GM12875 (cell line): Measurements from ENCODE around the gene COL23A1.

ENCODE experiments used
- H3K4me3 ChIP-seq: one replicate; pipeline ENCODE4 v1.5.1; 2011; ENCODE audit warnings: low read depth, low read length, control low read depth
- TF ChIP-seq, protein P1 (sequence below): IDR thresholded peaks from 2 replicates; pipeline ENCODE4 v1.5.1; 2011; ENCODE audit warnings: low read depth, mild to moderate bottlenecking, control low read depth, inconsistent platforms, low read length, moderate library complexity, borderline replicate concordance; ENCODE audit not compliant: insufficient read depth

COL23A1 gene

DNA sequence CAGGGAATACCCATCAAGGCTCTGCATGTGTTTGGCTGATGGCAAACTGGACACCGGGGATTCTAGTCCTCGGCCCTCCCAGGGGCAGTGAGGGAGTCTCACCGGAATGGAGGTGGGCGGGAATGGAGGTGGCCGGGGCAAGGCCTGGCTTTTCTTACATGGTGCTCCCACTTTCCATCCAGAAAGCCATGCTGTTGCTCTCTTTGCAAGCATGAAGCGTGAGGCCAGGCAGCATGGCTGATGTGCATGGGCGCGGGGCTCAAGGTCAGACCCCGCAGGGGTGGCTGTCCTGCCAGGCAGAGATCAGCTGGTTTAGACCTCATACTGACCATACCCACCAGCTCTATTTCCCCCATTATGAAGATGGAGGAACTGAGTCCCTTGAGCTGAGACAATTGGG, 249.6 kb downstream of the COL23A1 start:
- TF ChIP-seq, protein P1, sequence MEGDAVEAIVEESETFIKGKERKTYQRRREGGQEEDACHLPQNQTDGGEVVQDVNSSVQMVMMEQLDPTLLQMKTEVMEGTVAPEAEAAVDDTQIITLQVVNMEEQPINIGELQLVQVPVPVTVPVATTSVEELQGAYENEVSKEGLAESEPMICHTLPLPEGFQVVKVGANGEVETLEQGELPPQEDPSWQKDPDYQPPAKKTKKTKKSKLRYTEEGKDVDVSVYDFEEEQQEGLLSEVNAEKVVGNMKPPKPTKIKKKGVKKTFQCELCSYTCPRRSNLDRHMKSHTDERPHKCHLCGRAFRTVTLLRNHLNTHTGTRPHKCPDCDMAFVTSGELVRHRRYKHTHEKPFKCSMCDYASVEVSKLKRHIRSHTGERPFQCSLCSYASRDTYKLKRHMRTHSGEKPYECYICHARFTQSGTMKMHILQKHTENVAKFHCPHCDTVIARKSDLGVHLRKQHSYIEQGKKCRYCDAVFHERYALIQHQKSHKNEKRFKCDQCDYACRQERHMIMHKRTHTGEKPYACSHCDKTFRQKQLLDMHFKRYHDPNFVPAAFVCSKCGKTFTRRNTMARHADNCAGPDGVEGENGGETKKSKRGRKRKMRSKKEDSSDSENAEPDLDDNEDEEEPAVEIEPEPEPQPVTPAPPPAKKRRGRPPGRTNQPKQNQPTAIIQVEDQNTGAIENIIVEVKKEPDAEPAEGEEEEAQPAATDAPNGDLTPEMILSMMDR: no peak
- no peak overlapping the region for H3K4me3 ChIP-seq

DNA sequence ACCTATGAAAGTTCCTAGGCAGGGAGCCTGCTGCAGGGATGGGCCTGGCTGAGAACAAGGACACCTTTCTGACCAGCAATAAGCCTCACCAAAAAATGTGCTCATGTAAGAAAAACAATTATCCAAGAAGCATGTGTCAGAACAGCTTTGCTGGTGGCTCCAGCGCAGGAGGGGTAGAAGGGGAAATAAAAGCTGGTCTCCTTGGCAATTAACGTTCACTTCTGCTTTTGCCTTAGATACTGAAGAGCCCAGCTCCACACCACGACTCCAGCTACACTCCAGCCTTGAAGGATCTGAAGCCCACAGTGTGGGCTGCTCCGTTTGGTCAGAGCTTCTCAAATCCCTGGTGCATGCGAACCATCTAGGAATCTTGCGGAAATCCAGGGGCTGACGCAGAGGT, 250.0 kb downstream of the COL23A1 start:
- TF ChIP-seq, protein P1: no peak
- H3K4me3 ChIP-seq: no peak overlapping the region

DNA sequence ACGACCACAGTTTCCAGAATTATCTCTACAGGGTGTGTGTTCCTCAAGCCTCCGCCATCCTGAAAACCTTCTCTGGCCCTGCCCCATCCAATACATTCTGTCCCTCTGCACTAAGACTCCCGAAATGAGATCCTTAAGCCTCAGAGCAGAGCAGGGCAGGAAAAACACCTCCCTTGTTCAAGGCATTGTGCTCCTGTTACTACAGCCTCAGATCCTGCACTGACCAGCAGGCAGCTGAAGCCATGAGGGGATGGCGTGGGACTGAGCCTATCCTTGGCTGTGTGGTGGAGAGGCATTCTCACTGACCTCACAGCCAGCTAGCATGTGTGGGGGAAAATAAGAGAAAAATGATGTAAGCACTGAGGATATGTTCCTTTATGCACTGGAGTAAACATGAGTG, 250.9 kb downstream of the COL23A1 start:
- H3K4me3 ChIP-seq: no peak overlapping the region
- TF ChIP-seq, protein P1: no peak

DNA sequence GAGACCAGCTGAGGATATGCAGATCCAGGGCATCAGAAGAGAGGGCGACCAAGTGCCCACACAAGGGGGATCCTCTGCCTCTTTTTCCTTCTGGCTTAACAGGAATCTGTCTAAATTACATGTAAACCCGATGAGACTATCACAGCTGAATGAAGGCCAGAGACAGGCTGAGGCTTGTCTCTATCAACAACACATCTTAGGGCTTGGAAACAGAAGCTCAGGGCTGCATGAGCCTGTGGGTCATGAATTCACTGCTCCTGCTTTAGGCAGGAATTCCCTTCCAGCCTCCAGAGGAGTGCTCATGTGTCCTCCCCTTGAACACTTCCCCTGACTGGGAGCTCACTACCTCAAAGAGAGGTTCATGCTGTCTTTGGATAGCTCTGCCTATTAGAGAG, 251.4 kb downstream of the COL23A1 start:
- H3K4me3 ChIP-seq: no peak overlapping the region
- TF ChIP-seq, protein P1: no peak

DNA sequence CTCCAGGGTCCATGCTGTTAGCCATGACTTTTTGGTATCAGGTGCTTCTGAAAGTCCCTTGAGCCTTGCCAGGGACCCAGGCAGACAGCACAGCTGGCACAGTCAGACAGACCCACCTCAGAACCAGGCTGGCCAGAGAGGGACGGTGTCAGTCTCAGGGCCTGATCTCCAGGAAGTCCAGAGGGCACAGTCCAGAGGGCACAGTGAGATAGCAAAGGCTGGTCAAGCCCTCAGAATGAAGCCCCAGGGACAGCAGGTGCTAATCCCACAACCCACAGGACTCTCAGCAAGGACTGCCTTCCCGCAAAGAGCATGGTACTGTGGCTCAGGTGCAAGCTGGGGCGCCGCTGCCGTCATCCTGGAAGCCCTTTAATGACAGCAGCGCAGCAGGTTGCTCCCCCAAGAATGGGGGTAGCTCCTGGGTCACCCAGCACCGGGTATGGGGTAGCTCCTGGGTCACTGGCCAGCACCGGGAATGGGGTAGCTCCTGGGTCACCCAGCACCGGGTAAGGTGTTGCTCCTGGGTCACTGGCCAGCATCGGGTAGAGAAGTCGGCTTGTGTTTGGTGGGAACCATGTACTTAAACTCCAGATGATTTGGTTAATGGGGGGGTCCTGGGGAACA, 252.0 kb downstream of the COL23A1 start:
- TF ChIP-seq, protein P1: no peak
- H3K4me3 ChIP-seq: no peak overlapping the region

DNA sequence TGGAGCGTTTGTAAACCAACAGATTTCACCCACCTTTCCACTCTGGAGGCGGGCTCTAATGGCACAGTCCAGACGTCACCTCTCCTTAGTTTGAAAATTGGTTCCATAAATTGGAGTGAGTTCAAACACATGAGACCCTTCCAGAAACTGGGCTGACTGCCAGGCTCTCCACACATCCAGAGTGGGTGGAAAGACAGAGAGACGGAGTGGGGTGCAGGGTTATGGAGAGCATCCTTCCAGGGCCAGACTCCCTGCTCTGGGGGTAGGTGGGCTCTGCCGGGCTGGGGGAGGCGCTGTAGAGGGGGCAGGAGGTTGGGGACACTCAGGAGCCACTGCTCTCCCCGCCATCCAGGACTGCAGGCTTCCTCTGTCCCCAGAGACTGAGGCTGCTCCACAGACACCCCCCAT, 252.9 kb downstream of the COL23A1 start:
- TF ChIP-seq, protein P1: no peak
- H3K4me3 ChIP-seq: no peak overlapping the region

DNA sequence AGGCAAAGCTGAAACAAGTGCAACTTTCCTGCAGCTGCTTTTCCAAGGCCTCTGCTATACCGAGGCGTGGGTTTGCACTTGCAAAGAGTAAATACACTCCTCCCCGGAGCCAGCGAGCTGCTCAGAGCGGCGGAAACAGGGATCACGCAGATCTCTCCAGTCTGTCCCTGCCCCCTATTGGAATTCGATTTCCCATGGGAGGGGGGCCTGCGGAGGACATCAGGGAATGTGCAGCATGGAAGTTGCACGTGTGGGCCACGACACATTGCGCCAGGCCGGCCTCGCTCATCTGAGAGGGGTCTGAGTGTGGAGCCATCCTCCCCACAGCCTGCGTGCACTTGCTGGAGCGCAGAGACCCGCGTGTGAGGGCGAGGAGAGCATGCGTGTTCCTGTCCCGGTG, 253.3 kb downstream of the COL23A1 start:
- H3K4me3 ChIP-seq: no peak overlapping the region
- TF ChIP-seq, protein P1: no peak
